ENCODE data around the gene FSTL1.

Gene FSTL1

DNA sequence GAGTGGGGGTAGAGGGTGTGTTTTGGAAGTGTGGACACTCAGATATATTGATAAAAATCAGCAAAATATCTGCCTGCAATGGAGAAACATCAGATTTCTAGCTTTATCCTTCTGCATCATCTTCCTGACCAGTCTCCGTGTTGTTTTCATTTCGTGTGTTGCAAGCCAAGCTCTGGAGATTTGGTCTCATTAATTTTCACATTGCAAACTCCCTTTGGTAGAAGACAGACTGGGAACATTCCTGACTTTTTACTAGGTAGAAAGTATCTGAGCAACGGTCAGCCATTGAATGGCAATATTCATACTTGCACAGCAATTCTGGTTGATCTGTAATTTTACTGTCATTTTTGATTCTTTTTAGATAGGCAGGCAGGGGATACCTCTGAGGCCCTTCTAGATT lies 30.4 kb downstream of the FSTL1 start:
- TF ChIP-seq SPI1 (IDR thresholded peaks at IDR 0.05; ENCODE audit: borderline replicate concordance, low read depth) (no peak), POLR2AphosphoS5 (IDR thresholded peaks at IDR 0.05; ENCODE audit: low read depth) (no peak), GABPA (IDR thresholded peaks at IDR 0.05; ENCODE audit: low read depth) (no peak)
- TF ChIP-seq, protein P1, sequence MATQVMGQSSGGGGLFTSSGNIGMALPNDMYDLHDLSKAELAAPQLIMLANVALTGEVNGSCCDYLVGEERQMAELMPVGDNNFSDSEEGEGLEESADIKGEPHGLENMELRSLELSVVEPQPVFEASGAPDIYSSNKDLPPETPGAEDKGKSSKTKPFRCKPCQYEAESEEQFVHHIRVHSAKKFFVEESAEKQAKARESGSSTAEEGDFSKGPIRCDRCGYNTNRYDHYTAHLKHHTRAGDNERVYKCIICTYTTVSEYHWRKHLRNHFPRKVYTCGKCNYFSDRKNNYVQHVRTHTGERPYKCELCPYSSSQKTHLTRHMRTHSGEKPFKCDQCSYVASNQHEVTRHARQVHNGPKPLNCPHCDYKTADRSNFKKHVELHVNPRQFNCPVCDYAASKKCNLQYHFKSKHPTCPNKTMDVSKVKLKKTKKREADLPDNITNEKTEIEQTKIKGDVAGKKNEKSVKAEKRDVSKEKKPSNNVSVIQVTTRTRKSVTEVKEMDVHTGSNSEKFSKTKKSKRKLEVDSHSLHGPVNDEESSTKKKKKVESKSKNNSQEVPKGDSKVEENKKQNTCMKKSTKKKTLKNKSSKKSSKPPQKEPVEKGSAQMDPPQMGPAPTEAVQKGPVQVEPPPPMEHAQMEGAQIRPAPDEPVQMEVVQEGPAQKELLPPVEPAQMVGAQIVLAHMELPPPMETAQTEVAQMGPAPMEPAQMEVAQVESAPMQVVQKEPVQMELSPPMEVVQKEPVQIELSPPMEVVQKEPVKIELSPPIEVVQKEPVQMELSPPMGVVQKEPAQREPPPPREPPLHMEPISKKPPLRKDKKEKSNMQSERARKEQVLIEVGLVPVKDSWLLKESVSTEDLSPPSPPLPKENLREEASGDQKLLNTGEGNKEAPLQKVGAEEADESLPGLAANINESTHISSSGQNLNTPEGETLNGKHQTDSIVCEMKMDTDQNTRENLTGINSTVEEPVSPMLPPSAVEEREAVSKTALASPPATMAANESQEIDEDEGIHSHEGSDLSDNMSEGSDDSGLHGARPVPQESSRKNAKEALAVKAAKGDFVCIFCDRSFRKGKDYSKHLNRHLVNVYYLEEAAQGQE (IDR thresholded peaks at IDR 0.05; ENCODE audit: insufficient replicate concordance, low read depth) = no peak
- TF ChIP-seq, protein P2, sequence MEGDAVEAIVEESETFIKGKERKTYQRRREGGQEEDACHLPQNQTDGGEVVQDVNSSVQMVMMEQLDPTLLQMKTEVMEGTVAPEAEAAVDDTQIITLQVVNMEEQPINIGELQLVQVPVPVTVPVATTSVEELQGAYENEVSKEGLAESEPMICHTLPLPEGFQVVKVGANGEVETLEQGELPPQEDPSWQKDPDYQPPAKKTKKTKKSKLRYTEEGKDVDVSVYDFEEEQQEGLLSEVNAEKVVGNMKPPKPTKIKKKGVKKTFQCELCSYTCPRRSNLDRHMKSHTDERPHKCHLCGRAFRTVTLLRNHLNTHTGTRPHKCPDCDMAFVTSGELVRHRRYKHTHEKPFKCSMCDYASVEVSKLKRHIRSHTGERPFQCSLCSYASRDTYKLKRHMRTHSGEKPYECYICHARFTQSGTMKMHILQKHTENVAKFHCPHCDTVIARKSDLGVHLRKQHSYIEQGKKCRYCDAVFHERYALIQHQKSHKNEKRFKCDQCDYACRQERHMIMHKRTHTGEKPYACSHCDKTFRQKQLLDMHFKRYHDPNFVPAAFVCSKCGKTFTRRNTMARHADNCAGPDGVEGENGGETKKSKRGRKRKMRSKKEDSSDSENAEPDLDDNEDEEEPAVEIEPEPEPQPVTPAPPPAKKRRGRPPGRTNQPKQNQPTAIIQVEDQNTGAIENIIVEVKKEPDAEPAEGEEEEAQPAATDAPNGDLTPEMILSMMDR (IDR thresholded peaks at IDR 0.05; ENCODE audit: insufficient read depth, low read length) = no peak
- DNase-seq (ENCODE audit: low read depth in 1 of 2, low spot score in 1 of 2) = no peak
- H3K27ac ChIP-seq (replicated peaks) = no peak overlapping the region
- H3K27me3 ChIP-seq (ENCODE audit: insufficient read depth, poor library complexity, severe bottlenecking) = no peaks in the 10 kb centered on the region
- no peak overlapping the region for H3K4me3 ChIP-seq (replicated peaks; ENCODE audit: insufficient read depth, low read length)

- no peak for DNase-seq (ENCODE audit: low read depth in 1 of 2, low spot score in 1 of 2)
- Histone ChIP-seq H3K4me3 (replicated peaks; ENCODE audit: insufficient read depth, low read length) (no peak overlapping the region), H3K27me3 (ENCODE audit: insufficient read depth, poor library complexity, severe bottlenecking) (no peaks in the 10 kb centered on the region), H3K27ac (replicated peaks) (no peak overlapping the region)
- TF ChIP-seq GABPA (IDR thresholded peaks at IDR 0.05; ENCODE audit: low read depth) = no peak
- TF ChIP-seq, protein P1 (IDR thresholded peaks at IDR 0.05; ENCODE audit: insufficient replicate concordance, low read depth) = no peak
- TF ChIP-seq, protein P2 (IDR thresholded peaks at IDR 0.05; ENCODE audit: insufficient read depth, low read length) = no peak
These were observed 31.0 kb downstream of the FSTL1 start for GRCh38 chr3:120419797-120420196.

GRCh38 chr3:120418866-120419490 lies 31.8 kb downstream of the FSTL1 start:
- Histone ChIP-seq H3K4me3 (replicated peaks; ENCODE audit: insufficient read depth, low read length) (no peak overlapping the region), H3K27ac (replicated peaks) (no peak overlapping the region), H3K27me3 (ENCODE audit: insufficient read depth, poor library complexity, severe bottlenecking) (no peaks in the 10 kb centered on the region)
- DNase-seq (ENCODE audit: low read depth in 1 of 2, low spot score in 1 of 2) = peak in 1 of 2 experiments; percentile 71
- TF ChIP-seq, protein P2 (IDR thresholded peaks at IDR 0.05; ENCODE audit: insufficient read depth, low read length) = peak; percentile 18
- TF ChIP-seq SPI1 (IDR thresholded peaks at IDR 0.05; ENCODE audit: borderline replicate concordance, low read depth) = no peak

DNA sequence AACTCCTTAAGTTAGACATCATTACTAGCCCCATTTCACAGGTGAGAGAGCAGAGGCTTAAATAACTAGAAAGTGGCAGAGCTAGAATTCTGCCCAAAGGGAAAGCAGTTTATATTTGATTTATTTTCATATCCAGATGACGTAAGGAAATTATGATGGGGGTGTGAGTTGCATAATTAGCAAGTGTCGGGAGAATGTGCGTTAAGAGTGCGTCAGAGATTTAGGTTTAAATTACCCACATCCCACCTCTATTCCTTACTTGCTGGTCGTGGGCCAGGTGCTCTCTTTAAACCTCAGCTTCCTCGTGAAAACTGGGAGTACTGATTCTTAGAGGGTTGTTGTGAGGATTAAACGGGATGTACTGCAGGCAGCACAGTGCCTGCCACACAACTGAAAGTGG lies 32.3 kb downstream of the FSTL1 start:
- Histone ChIP-seq H3K4me3 (replicated peaks; ENCODE audit: insufficient read depth, low read length) (no peak overlapping the region), H3K27me3 (ENCODE audit: insufficient read depth, poor library complexity, severe bottlenecking) (no peaks in the 10 kb centered on the region), H3K27ac (replicated peaks) (no peak overlapping the region)
- no peak for DNase-seq (ENCODE audit: low read depth in 1 of 2, low spot score in 1 of 2)
- no peak for TF ChIP-seq SPI1 (IDR thresholded peaks at IDR 0.05; ENCODE audit: borderline replicate concordance, low read depth)
